ENCODE results near the gene ZNF764. TPM values are rescaled to one million over a fixed set of nuclear protein-coding genes. Genes with fewer than 3 reads are reported as not detected.
"Not testable (repeated sequence)": the region's sequence is repeated elsewhere in the genome, so short reads cannot be mapped to it uniquely, and the experiment has no call there.

Gene ZNF764
- total RNA-seq, 1 experiment from 2014 or later: 15.2 TPM

DNA sequence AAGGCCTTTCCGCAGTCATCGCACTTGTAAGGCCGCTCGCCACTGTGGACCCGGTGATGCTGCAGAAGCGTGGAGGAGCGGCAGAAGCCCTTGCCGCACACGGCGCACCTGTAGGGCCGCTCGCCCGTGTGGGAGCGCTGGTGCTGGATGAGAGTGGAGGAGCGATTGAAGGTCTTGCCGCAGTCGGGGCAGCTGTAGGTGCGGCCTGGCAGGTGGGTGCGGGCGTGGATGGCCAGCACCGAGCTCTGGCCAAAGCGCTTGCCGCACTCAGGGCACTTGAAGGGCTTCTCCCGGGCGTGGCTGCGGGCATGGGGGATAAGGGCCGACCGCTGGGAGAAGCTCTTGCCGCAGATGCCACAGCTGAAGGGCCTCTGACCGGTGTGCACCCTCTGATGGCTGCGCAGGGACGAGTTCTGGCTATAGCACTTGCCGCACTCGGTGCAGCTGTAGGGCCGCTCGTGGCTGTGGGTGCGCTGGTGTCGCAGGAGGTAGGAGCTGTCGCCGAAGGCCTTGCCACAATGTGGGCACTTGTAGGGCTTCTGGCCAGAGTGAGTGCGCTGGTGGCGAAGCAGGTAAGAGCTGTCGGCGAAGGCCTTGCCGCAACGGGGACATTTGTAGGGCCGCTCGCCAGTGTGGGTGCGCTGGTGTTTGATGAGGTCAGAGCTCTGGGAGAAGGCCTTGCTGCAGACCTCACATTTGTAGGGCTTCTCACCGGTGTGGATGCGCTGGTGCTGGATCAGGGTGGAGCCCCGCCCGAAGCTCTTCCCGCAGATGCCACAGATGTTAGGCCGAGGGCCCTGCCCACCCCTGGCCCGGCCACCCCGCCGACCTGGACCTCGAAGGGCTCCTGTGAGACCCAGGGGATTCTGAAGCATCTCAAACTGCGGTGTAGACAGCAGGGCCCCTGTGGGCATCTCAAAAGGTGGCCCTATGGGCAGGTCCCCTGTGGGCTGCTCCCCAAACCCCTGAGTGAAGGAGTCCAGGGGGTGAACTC is 33.3 kb downstream of the ZNF764 start:
- CTCF ChIA-PET: interaction anchor here (0.6 to 0.7 kb wide), 2 partner anchors 14 to 69 kb away, joined by 4 to 9 read pairs; no protein-coding TSS in a partner anchor
- no TSS peak for BruUV-seq (replicated peaks)
- peaks cover 9% of the 10 kb centered on the region for H3K36me3 ChIP-seq (ENCODE audit: insufficient read depth, low read length, poor library complexity, severe bottlenecking)
- intact Hi-C loops (cut with micrococcal nuclease; ENCODE audit: unreplicated experiment): no loop called here
- no peak overlapping the region for H3K27ac ChIP-seq (ENCODE audit: low read depth, low read length, poor library complexity, severe bottlenecking)
- TF ChIP-seq EZH2 (IDR thresholded peaks at IDR 0.05; ENCODE audit: borderline replicate concordance, low read depth, low read length, poor library complexity, severe bottlenecking): no peak
- TF ChIP-seq, protein P1, sequence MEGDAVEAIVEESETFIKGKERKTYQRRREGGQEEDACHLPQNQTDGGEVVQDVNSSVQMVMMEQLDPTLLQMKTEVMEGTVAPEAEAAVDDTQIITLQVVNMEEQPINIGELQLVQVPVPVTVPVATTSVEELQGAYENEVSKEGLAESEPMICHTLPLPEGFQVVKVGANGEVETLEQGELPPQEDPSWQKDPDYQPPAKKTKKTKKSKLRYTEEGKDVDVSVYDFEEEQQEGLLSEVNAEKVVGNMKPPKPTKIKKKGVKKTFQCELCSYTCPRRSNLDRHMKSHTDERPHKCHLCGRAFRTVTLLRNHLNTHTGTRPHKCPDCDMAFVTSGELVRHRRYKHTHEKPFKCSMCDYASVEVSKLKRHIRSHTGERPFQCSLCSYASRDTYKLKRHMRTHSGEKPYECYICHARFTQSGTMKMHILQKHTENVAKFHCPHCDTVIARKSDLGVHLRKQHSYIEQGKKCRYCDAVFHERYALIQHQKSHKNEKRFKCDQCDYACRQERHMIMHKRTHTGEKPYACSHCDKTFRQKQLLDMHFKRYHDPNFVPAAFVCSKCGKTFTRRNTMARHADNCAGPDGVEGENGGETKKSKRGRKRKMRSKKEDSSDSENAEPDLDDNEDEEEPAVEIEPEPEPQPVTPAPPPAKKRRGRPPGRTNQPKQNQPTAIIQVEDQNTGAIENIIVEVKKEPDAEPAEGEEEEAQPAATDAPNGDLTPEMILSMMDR (conservative IDR thresholded peaks at IDR 0.05; ENCODE audit: low read depth, low read length): no peak
- H3K9me3 ChIP-seq (ENCODE audit: low read depth, low read length, poor library complexity, severe bottlenecking): no peaks in the 10 kb centered on the region
- DNase-seq (ENCODE audit: low spot score): no peak
- POLR2A ChIA-PET (ENCODE audit: low non-redundant PET): interaction anchor here (0.6 kb wide), 1 partner anchor 12 kb away, joined by 3 read pairs; no protein-coding TSS in a partner anchor
- H3K27me3 ChIP-seq (replicated peaks; ENCODE audit: insufficient read depth, low read depth, low read length, poor library complexity): no peaks in the 10 kb centered on the region
- no peak overlapping the region for H3K4me3 ChIP-seq (ENCODE audit: low read depth, low read length, poor library complexity, severe bottlenecking)
- peaks cover 12% of the 10 kb centered on the region for H3K4me1 ChIP-seq (ENCODE audit: insufficient read depth, low read length, poor library complexity, severe bottlenecking)

- Histone ChIP-seq H3K27me3 (replicated peaks; ENCODE audit: insufficient read depth, low read depth, low read length, poor library complexity) (no peaks in the 10 kb centered on the region), H3K27ac (ENCODE audit: low read depth, low read length, poor library complexity, severe bottlenecking) (no peak overlapping the region), H3K4me3 (ENCODE audit: low read depth, low read length, poor library complexity, severe bottlenecking) (no peak overlapping the region), H3K4me1 (ENCODE audit: insufficient read depth, low read length, poor library complexity, severe bottlenecking) (peaks cover 12% of the 10 kb centered on the region), H3K36me3 (ENCODE audit: insufficient read depth, low read length, poor library complexity, severe bottlenecking) (peaks cover 9% of the 10 kb centered on the region), H3K9me3 (ENCODE audit: low read depth, low read length, poor library complexity, severe bottlenecking) (no peaks in the 10 kb centered on the region)
- DNase-seq (ENCODE audit: low spot score): no peak
- no peak for TF ChIP-seq EZH2 (IDR thresholded peaks at IDR 0.05; ENCODE audit: borderline replicate concordance, low read depth, low read length, poor library complexity, severe bottlenecking)
- TF ChIP-seq, protein P1 (conservative IDR thresholded peaks at IDR 0.05; ENCODE audit: low read depth, low read length): no peak
- ChIA-PET POLR2A (ENCODE audit: low non-redundant PET) (no interaction called here), CTCF (interaction anchor here (0.6 to 0.7 kb wide), 2 partner anchors 13 to 68 kb away, joined by 4 to 9 read pairs; no protein-coding TSS in a partner anchor)
- BruUV-seq (replicated peaks): no TSS peak
- intact Hi-C loops (cut with micrococcal nuclease; ENCODE audit: unreplicated experiment): no loop called here
Measured at GRCh38 chr16:30523768-30524574, 34.2 kb downstream of the ZNF764 start.

- CTCF ChIA-PET; H3K9me3 ChIP-seq (ENCODE audit: low read depth, low read length, poor library complexity, severe bottlenecking); H3K4me1 ChIP-seq (ENCODE audit: insufficient read depth, low read length, poor library complexity, severe bottlenecking); H3K27ac ChIP-seq (ENCODE audit: low read depth, low read length, poor library complexity, severe bottlenecking); DNase-seq (ENCODE audit: low spot score); H3K27me3 ChIP-seq (replicated peaks; ENCODE audit: insufficient read depth, low read depth, low read length, poor library complexity); intact Hi-C loops (cut with micrococcal nuclease; ENCODE audit: unreplicated experiment); BruUV-seq (replicated peaks); H3K36me3 ChIP-seq (ENCODE audit: insufficient read depth, low read length, poor library complexity, severe bottlenecking); H3K4me3 ChIP-seq (ENCODE audit: low read depth, low read length, poor library complexity, severe bottlenecking); POLR2A ChIA-PET (ENCODE audit: low non-redundant PET): not testable (repeated sequence)
Measured at GRCh38 chr16:30522702-30523463, 35.3 kb downstream of the ZNF764 start.
